ENCODE measurements around the gene MC1R.
"Not testable (repeated sequence)": the region's sequence is repeated elsewhere in the genome, so short reads cannot be mapped to it uniquely, and the experiment has no call there.

MC1R gene

DNA sequence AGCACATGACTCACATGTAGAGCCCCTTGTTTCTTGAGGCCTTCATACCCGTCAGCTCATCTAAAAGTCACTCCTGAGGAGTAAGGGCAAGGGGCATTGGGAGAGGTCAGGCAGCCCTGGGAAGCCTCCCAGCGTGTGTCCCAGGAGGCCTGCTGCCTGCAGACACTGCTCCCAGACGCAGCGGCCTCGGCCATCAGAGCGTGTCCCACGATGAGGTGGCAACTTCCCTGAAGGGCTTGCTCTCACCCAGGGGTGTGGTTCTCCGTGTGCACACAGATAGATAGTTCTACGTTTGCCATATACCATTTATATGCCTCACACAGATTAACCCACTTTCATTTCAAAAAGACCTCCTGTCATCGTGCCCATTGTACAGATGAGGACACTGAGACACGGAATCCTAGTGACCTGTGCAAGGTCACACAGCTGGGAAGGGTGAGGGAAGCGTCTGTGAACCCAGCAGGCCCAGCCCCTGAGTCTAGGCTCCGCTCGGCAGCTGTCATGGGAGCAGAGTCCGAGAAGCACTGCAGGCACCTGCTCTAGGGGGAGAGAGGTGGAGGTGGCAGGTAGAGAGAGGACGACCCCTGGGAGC, 12.7 kb downstream of the MC1R start:
- Histone ChIP-seq H3K36me3 (ENCODE audit: control insufficient read depth in 1 of 2, insufficient read depth in 2 of 2, low read length in 2 of 2) (no peaks in the 10 kb centered on the region), H3K27me3 (ENCODE audit: low read depth, low read length) (no peaks in the 10 kb centered on the region), H3K27ac (ENCODE audit: low read length) (no peak overlapping the region), H3K4me1 (ENCODE audit: control insufficient read depth in 1 of 2, insufficient read depth in 2 of 2, low read length in 2 of 2) (peaks cover 0 to 3% of the 10 kb centered on the region in 2 donors), H3K4me3 (ENCODE audit: low read depth in 1 of 2, low read length in 2 of 2) (no peak overlapping the region), H3K9me3 (ENCODE audit: control insufficient read depth in 1 of 2, low read length in 2 of 2) (no peaks in the 10 kb centered on the region)

GRCh38 chr16:89931964-89932363, 13.3 kb downstream of the MC1R start:
- Histone ChIP-seq H3K4me3 (ENCODE audit: low read depth in 1 of 2, low read length in 2 of 2) (no peak overlapping the region), H3K9me3 (ENCODE audit: control insufficient read depth in 1 of 2, low read length in 2 of 2) (no peaks in the 10 kb centered on the region), H3K27me3 (ENCODE audit: low read depth, low read length) (no peaks in the 10 kb centered on the region), H3K27ac (ENCODE audit: low read length) (no peak overlapping the region), H3K4me1 (ENCODE audit: control insufficient read depth in 1 of 2, insufficient read depth in 2 of 2, low read length in 2 of 2) (no peaks in the 10 kb centered on the region), H3K36me3 (ENCODE audit: control insufficient read depth in 1 of 2, insufficient read depth in 2 of 2, low read length in 2 of 2) (no peaks in the 10 kb centered on the region)

DNA sequence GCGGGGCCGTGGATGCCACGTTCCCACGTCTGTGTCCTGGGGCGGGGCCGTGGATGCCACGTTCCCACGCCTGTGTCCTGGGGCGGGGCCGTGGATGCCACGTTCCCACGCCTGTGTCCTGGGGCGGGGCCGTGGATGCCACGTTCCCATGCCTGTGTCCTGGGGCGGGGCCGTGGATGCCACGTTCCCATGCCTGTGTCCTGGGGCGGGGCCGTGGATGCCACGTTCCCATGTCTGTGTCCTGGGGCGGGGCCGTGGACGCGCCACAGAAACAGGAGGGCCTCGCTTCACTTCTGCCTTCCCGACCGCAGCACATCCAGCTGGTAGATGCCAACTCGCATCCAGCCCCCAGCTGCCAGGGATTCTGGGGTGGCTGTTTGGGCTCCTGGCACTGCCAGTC, 15.4 kb downstream of the MC1R start:
- H3K27ac ChIP-seq (ENCODE audit: low read length); H3K36me3 ChIP-seq (ENCODE audit: control insufficient read depth in 1 of 2, insufficient read depth in 2 of 2, low read length in 2 of 2); H3K9me3 ChIP-seq (ENCODE audit: control insufficient read depth in 1 of 2, low read length in 2 of 2); H3K4me3 ChIP-seq (ENCODE audit: low read depth in 1 of 2, low read length in 2 of 2); H3K27me3 ChIP-seq (ENCODE audit: low read depth, low read length); H3K4me1 ChIP-seq (ENCODE audit: control insufficient read depth in 1 of 2, insufficient read depth in 2 of 2, low read length in 2 of 2): not testable (repeated sequence)

DNA sequence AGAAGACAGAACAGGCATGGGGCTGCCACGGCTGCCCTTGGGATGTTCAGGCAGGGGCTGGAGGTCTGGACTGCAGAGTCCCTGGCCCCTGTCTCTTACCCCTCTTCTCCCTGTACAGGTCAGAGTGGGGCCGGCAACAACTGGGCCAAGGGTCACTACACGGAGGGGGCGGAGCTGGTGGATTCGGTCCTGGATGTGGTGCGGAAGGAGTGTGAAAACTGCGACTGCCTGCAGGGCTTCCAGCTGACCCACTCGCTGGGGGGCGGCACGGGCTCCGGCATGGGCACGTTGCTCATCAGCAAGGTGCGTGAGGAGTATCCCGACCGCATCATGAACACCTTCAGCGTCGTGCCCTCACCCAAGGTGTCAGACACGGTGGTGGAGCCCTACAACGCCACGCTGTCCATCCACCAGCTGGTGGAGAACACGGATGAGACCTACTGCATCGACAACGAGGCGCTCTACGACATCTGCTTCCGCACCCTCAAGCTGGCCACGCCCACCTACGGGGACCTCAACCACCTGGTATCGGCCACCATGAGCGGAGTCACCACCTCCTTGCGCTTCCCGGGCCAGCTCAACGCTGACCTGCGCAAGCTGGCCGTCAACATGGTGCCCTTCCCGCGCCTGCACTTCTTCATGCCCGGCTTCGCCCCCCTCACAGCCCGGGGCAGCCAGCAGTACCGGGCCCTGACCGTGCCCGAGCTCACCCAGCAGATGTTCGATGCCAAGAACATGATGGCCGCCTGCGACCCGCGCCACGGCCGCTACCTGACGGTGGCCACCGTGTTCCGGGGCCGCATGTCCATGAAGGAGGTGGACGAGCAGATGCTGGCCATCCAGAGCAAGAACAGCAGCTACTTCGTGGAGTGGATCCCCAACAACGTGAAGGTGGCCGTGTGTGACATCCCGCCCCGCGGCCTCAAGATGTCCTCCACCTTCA, 16.2 kb downstream of the MC1R start:
- H3K4me1 ChIP-seq (ENCODE audit: control insufficient read depth in 1 of 2, insufficient read depth in 2 of 2, low read length in 2 of 2), result no peaks in the 10 kb centered on the region
- no peaks in the 10 kb centered on the region for H3K9me3 ChIP-seq (ENCODE audit: control insufficient read depth in 1 of 2, low read length in 2 of 2)
- H3K27ac ChIP-seq (ENCODE audit: low read length), result no peak overlapping the region
- H3K27me3 ChIP-seq (ENCODE audit: low read depth, low read length), result no peaks in the 10 kb centered on the region
- no peaks in the 10 kb centered on the region for H3K36me3 ChIP-seq (ENCODE audit: control insufficient read depth in 1 of 2, insufficient read depth in 2 of 2, low read length in 2 of 2)
- no peak overlapping the region for H3K4me3 ChIP-seq (ENCODE audit: low read depth in 1 of 2, low read length in 2 of 2)

DNA sequence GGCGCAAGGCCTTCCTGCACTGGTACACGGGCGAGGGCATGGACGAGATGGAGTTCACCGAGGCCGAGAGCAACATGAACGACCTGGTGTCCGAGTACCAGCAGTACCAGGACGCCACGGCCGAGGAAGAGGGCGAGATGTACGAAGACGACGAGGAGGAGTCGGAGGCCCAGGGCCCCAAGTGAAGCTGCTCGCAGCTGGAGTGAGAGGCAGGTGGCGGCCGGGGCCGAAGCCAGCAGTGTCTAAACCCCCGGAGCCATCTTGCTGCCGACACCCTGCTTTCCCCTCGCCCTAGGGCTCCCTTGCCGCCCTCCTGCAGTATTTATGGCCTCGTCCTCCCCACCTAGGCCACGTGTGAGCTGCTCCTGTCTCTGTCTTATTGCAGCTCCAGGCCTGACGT, 17.0 kb downstream of the MC1R start:
- not testable (repeated sequence) for H3K4me3 ChIP-seq (ENCODE audit: low read depth in 1 of 2, low read length in 2 of 2); H3K36me3 ChIP-seq (ENCODE audit: control insufficient read depth in 1 of 2, insufficient read depth in 2 of 2, low read length in 2 of 2); H3K27ac ChIP-seq (ENCODE audit: low read length); H3K4me1 ChIP-seq (ENCODE audit: control insufficient read depth in 1 of 2, insufficient read depth in 2 of 2, low read length in 2 of 2); H3K9me3 ChIP-seq (ENCODE audit: control insufficient read depth in 1 of 2, low read length in 2 of 2); H3K27me3 ChIP-seq (ENCODE audit: low read depth, low read length)

- no peak overlapping the region for H3K27ac ChIP-seq (ENCODE audit: low read length)
- no peaks in the 10 kb centered on the region for H3K36me3 ChIP-seq (ENCODE audit: control insufficient read depth in 1 of 2, insufficient read depth in 2 of 2, low read length in 2 of 2)
- H3K4me1 ChIP-seq (ENCODE audit: control insufficient read depth in 1 of 2, insufficient read depth in 2 of 2, low read length in 2 of 2), result no peaks in the 10 kb centered on the region
- H3K27me3 ChIP-seq (ENCODE audit: low read depth, low read length), result no peaks in the 10 kb centered on the region
- H3K9me3 ChIP-seq (ENCODE audit: control insufficient read depth in 1 of 2, low read length in 2 of 2), result no peaks in the 10 kb centered on the region
- no peak overlapping the region for H3K4me3 ChIP-seq (ENCODE audit: low read depth in 1 of 2, low read length in 2 of 2)
Measured at GRCh38 chr16:89936034-89936433, 17.4 kb downstream of the MC1R start.

- Histone ChIP-seq H3K9me3 (ENCODE audit: control insufficient read depth in 1 of 2, low read length in 2 of 2) (no peaks in the 10 kb centered on the region), H3K4me3 (ENCODE audit: low read depth in 1 of 2, low read length in 2 of 2) (no peak overlapping the region), H3K36me3 (ENCODE audit: control insufficient read depth in 1 of 2, insufficient read depth in 2 of 2, low read length in 2 of 2) (no peaks in the 10 kb centered on the region), H3K27me3 (ENCODE audit: low read depth, low read length) (no peaks in the 10 kb centered on the region), H3K27ac (ENCODE audit: low read length) (no peak overlapping the region), H3K4me1 (ENCODE audit: control insufficient read depth in 1 of 2, insufficient read depth in 2 of 2, low read length in 2 of 2) (no peaks in the 10 kb centered on the region)
Measured at GRCh38 chr16:89936508-89936907, 17.8 kb downstream of the MC1R start.

- Histone ChIP-seq H3K36me3 (ENCODE audit: control insufficient read depth in 1 of 2, insufficient read depth in 2 of 2, low read length in 2 of 2) (no peaks in the 10 kb centered on the region), H3K27ac (ENCODE audit: low read length) (no peak overlapping the region), H3K4me3 (ENCODE audit: low read depth in 1 of 2, low read length in 2 of 2) (no peak overlapping the region), H3K9me3 (ENCODE audit: control insufficient read depth in 1 of 2, low read length in 2 of 2) (no peaks in the 10 kb centered on the region), H3K27me3 (ENCODE audit: low read depth, low read length) (no peaks in the 10 kb centered on the region), H3K4me1 (ENCODE audit: control insufficient read depth in 1 of 2, insufficient read depth in 2 of 2, low read length in 2 of 2) (no peaks in the 10 kb centered on the region)
Measured at GRCh38 chr16:89936981-89937380, 18.3 kb downstream of the MC1R start.

DNA sequence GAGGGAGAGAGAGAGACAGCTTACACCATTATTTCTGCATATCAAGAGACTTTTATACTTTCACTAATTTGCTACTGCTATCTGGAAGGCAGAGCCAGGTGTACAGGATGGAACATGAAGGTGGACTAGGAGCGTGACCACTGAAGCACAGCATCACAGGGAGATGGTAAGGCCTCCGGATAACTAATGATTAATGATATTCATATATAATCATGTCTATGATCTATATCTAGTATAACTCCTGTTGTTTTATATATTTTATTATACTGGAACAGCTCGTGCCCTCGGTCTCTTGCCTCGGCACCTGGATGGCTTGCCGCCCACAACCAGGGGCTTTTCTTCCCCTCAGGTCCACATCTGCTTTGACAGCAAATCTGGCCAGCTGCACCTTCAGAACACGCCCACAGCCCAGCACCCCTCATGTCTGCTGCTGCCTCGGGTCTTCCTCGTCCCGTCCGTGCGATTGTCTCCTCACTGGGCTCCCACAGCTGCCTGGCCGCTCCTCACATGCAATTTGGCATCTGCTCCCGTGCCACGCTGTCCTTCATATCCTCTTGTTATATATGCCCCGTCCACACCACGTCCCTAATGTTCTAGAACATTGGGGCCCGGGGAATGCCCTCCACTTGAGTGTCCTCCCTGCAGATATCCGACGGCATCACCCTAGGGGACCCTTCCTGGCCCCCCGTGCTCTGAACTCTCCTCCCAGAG, 19.7 kb downstream of the MC1R start:
- H3K36me3 ChIP-seq (ENCODE audit: control insufficient read depth in 1 of 2, insufficient read depth in 2 of 2, low read length in 2 of 2), result no peaks in the 10 kb centered on the region
- no peak overlapping the region for H3K27ac ChIP-seq (ENCODE audit: low read length)
- no peaks in the 10 kb centered on the region for H3K4me1 ChIP-seq (ENCODE audit: control insufficient read depth in 1 of 2, insufficient read depth in 2 of 2, low read length in 2 of 2)
- no peaks in the 10 kb centered on the region for H3K27me3 ChIP-seq (ENCODE audit: low read depth, low read length)
- H3K9me3 ChIP-seq (ENCODE audit: control insufficient read depth in 1 of 2, low read length in 2 of 2), result no peaks in the 10 kb centered on the region
- H3K4me3 ChIP-seq (ENCODE audit: low read depth in 1 of 2, low read length in 2 of 2), result no peak overlapping the region

- Histone ChIP-seq H3K9me3 (ENCODE audit: control insufficient read depth in 1 of 2, low read length in 2 of 2) (no peaks in the 10 kb centered on the region), H3K27me3 (ENCODE audit: low read depth, low read length) (no peaks in the 10 kb centered on the region), H3K4me1 (ENCODE audit: control insufficient read depth in 1 of 2, insufficient read depth in 2 of 2, low read length in 2 of 2) (peaks cover 0 to 14% of the 10 kb centered on the region in 2 donors), H3K27ac (ENCODE audit: low read length) (no peak overlapping the region), H3K4me3 (ENCODE audit: low read depth in 1 of 2, low read length in 2 of 2) (no peak overlapping the region), H3K36me3 (ENCODE audit: control insufficient read depth in 1 of 2, insufficient read depth in 2 of 2, low read length in 2 of 2) (no peaks in the 10 kb centered on the region)
Measured at GRCh38 chr16:89944773-89945172, 26.1 kb downstream of the MC1R start.

- Histone ChIP-seq H3K4me1 (ENCODE audit: control insufficient read depth in 1 of 2, insufficient read depth in 2 of 2, low read length in 2 of 2) (peaks cover 0 to 16% of the 10 kb centered on the region in 2 donors), H3K27me3 (ENCODE audit: low read depth, low read length) (no peaks in the 10 kb centered on the region), H3K4me3 (ENCODE audit: low read depth in 1 of 2, low read length in 2 of 2) (no peak overlapping the region), H3K9me3 (ENCODE audit: control insufficient read depth in 1 of 2, low read length in 2 of 2) (no peaks in the 10 kb centered on the region), H3K27ac (ENCODE audit: low read length) (no peak overlapping the region), H3K36me3 (ENCODE audit: control insufficient read depth in 1 of 2, insufficient read depth in 2 of 2, low read length in 2 of 2) (no peaks in the 10 kb centered on the region)
Measured at GRCh38 chr16:89945654-89946053, 27.0 kb downstream of the MC1R start.
